Endothelial cell of umbilical vein (primary cell): ENCODE measurements around the gene CERKL. TPM values are rescaled to one million over a fixed set of nuclear protein-coding genes. Genes with fewer than 3 reads are reported as not detected.

Source experiments
- BruUV-seq: library from RNA; stranded (reverse); fragments of 400-500 nt; replicated peaks from 2 replicates; lab custom pipeline; 2021; lab: Mats Ljungman, UMichigan
- CTCF ChIA-PET: fragments of 300-600, 350-600 bp; sonication (Branson Sonifier 250); formaldehyde crosslinking; loops from one replicate; lab custom pipeline; 2021; ENCODE audit warnings: antibody characterized with exemption, inconsistent platforms; lab: Charles Lee
- POLR2A ChIA-PET: fragments of 300-600, 350-600 bp; sonication (Branson Sonifier 250); formaldehyde crosslinking; loops from one replicate; lab custom pipeline; 2021; ENCODE audit warnings: antibody characterized with exemption, inconsistent platforms; lab: Charles Lee
- DNase-seq: peaks from one replicate; pipeline ENCODE4 v3.0.0-alpha.2; 2011; ENCODE audit warnings: low read depth, low spot score
- FAIRE-seq: peaks from 2 replicates; lab custom pipeline; 2011; peaks lifted over from hg19 to GRCh38; lab: Jason Lieb, UNC
- H2AFZ ChIP-seq: 2 replicates; pipeline ENCODE4 v1.6.0; 2012; ENCODE audit warnings: low read depth, low read length, control low read depth, inconsistent platforms
- H3K27ac ChIP-seq: 2 replicates; pipeline ENCODE4 v1.5.1; 2011; ENCODE audit warnings: low read depth, mild to moderate bottlenecking, control low read depth, low read length, moderate library complexity; ENCODE audit not compliant: insufficient read depth
- H3K27me3 ChIP-seq, 2 experiments: 2 replicates each; pipeline versions ENCODE4 v1.6.0 to v1.6.1; 2011; ENCODE audit warnings: low read length in 2 of 2, mixed read lengths in 1 of 2; ENCODE audit not compliant: control insufficient read depth in 2 of 2, insufficient read depth in 2 of 2
- H3K36me3 ChIP-seq, 2 experiments: 2 replicates in 1 of 2; 3 replicates in 1 of 2; pipeline ENCODE4 v1.5.1; 2011; ENCODE audit warnings: low read length in 2 of 2, mild to moderate bottlenecking in 1 of 2, moderate library complexity in 1 of 2; ENCODE audit not compliant: control insufficient read depth in 2 of 2, insufficient read depth in 2 of 2; ENCODE audit errors: extremely low read depth in 1 of 2
- H3K4me1 ChIP-seq: 3 replicates; pipeline ENCODE4 v1.5.1; 2011; ENCODE audit warnings: mild to moderate bottlenecking, low read length; ENCODE audit not compliant: control insufficient read depth, insufficient read depth; ENCODE audit errors: extremely low read depth
- H3K4me2 ChIP-seq: 2 replicates; pipeline ENCODE4 v1.6.1; 2011; ENCODE audit warnings: low read length, control low read depth, mixed read lengths; ENCODE audit not compliant: insufficient read depth
- H3K4me3 ChIP-seq, 3 experiments: fragments of 200-600 bp in 1 of 3; sonication (generic), shearing (Covaris generic) in 1 of 3; replicated peaks in 1 of 3; 2 replicates each; pipeline ENCODE4 v1.5.1; 2011 to 2016; ENCODE audit warnings: control low read depth in 3 of 3, low read length in 3 of 3, mild to moderate bottlenecking in 2 of 3, inconsistent platforms in 1 of 3, low read depth in 1 of 3, moderate library complexity in 1 of 3; ENCODE audit not compliant: insufficient read depth in 1 of 3
- H3K79me2 ChIP-seq: 2 replicates; pipeline ENCODE4 v1.6.0; 2012; ENCODE audit warnings: low read length, inconsistent platforms; ENCODE audit not compliant: control insufficient read depth, insufficient read depth
- H3K9ac ChIP-seq: replicated peaks from 2 replicates; pipeline ENCODE3; 2011; ENCODE audit warnings: low read length, control low read depth; ENCODE audit not compliant: insufficient read depth; ENCODE audit errors: extremely low read depth
- H3K9me1 ChIP-seq: replicated peaks from 3 replicates; pipeline ENCODE4 v1.6.0; 2011; ENCODE audit warnings: mild to moderate bottlenecking, low read length; ENCODE audit not compliant: control insufficient read depth, insufficient read depth; ENCODE audit errors: extremely low read depth
- H3K9me3 ChIP-seq: replicated peaks from 2 replicates; pipeline ENCODE4 v1.5.1; 2012; ENCODE audit warnings: low read length, inconsistent platforms; ENCODE audit not compliant: control insufficient read depth, insufficient read depth
- H4K20me1 ChIP-seq: replicated peaks from 2 replicates; pipeline ENCODE3; 2011; ENCODE audit warnings: mild to moderate bottlenecking, low read length; ENCODE audit not compliant: control insufficient read depth, insufficient read depth; ENCODE audit errors: extremely low read depth
- CTCF ChIP-seq, 2 donors: IDR thresholded peaks; 1 replicate in 1 of 2; 2 replicates in 1 of 2; pipeline ENCODE4 v1.5.1; 2011; ENCODE audit warnings: low read length in 2 of 2, mild to moderate bottlenecking in 2 of 2, moderate library complexity in 2 of 2, control low read depth in 1 of 2, inconsistent platforms in 1 of 2, low read depth in 1 of 2; ENCODE audit not compliant: insufficient read depth in 1 of 2; ENCODE audit errors: extremely low read depth in 1 of 2
- EZH2 ChIP-seq: IDR thresholded peaks from 2 replicates; pipeline ENCODE4 v1.6.1; 2012; ENCODE audit warnings: borderline replicate concordance, low read depth, mild to moderate bottlenecking, moderate library complexity, low read length, inconsistent platforms; ENCODE audit not compliant: severe bottlenecking
- FOS ChIP-seq: IDR thresholded peaks from 2 replicates; pipeline ENCODE4 v1.6.1; 2011; ENCODE audit warnings: mild to moderate bottlenecking, low read length, moderate library complexity, borderline replicate concordance; ENCODE audit not compliant: insufficient read depth
- GATA2 ChIP-seq: IDR thresholded peaks from 2 replicates; pipeline ENCODE4 v1.7.0; 2011; ENCODE audit warnings: low read depth, mild to moderate bottlenecking, moderate library complexity, mixed read lengths, low read length; ENCODE audit not compliant: insufficient read length, insufficient read depth
- JUN ChIP-seq: IDR thresholded peaks from 2 replicates; pipeline ENCODE4 v1.6.1; 2011; ENCODE audit warnings: borderline replicate concordance, low read depth; ENCODE audit not compliant: insufficient read length, insufficient read depth
- MAX ChIP-seq: IDR thresholded peaks from 2 replicates; pipeline ENCODE4 v1.6.1; 2011; ENCODE audit not compliant: insufficient read depth, insufficient read length
- MYC ChIP-seq: IDR thresholded peaks from one replicate; pipeline ENCODE4 v1.6.1; 2011; ENCODE audit warnings: mild to moderate bottlenecking, low read depth, low read length
- POLR2A ChIP-seq: IDR thresholded peaks from 2 replicates; pipeline ENCODE4 v1.6.1; 2012; ENCODE audit warnings: low read depth, mild to moderate bottlenecking, control low read depth, low read length
- POLR2AphosphoS5 ChIP-seq: IDR thresholded peaks from 2 replicates; pipeline ENCODE4 v1.6.1; 2012; ENCODE audit warnings: low read depth, mild to moderate bottlenecking, control low read depth, low read length, moderate library complexity; ENCODE audit not compliant: insufficient read depth
- dilution Hi-C: fragments of 300-500 bp; cut with MboI; formaldehyde crosslinking; loops from one replicate; pipeline ENCODE4 v1.15.0; 2019; ENCODE audit warnings: low sequenced_read_pairs; ENCODE audit not compliant: extremely low pct_ligation_motif_present
- intact Hi-C: fragments of 100-400 bp; cut with micrococcal nuclease; formaldehyde crosslinking; loops from one replicate; pipeline ENCODE4 v1.10.0; 2022
- polyA plus RNA-seq, 4 experiments: library from polyadenylated mRNA; depleted of rRNA in 3 of 4; stranded (reverse) in 3 of 4; unstranded in 1 of 4; fragments of >200 nt; gene quantifications; 2 replicates each; pipeline versions ENCODE4 v1.2.1 to v1.2.3, GENCODE V29; 2011 to 2012; ENCODE audit warnings: missing spikeins in 1 of 4
- total RNA-seq: library from RNA; stranded (reverse); gene quantifications from 2 replicates; pipeline ENCODE4 v1.2.3, GENCODE V29; 2021

CERKL gene
- total and polyA plus RNA-seq, 2 donors (not counting 3 experiments of a cell fraction or from before 2014, with no cell fraction given), result not detected

- H3K79me2 ChIP-seq, result no peaks in the 10 kb centered on the region
- DNase-seq (peak; percentile 15), FAIRE-seq (no peak)
- no peak overlapping the region for H3K4me2 ChIP-seq
- ChIA-PET POLR2A (no interaction called here), CTCF (interaction anchor here (0.8 to 4.5 kb wide), 9 partner anchors 11 to 1447 kb away, joined by 3 to 107 read pairs (median 5); no protein-coding TSS in a partner anchor)
- H3K9me1 ChIP-seq, result no peaks in the 10 kb centered on the region
- no peaks in the 10 kb centered on the region for H4K20me1 ChIP-seq
- dilution Hi-C loops (no loop called here), intact Hi-C loops (loop anchor here (5.0 kb wide), 1 partner anchor 331 kb away; no protein-coding TSS in a partner anchor)
- no TSS peak for BruUV-seq
- H2AFZ ChIP-seq, result no peak overlapping the region
- H3K36me3 ChIP-seq, result no peaks in the 10 kb centered on the region
- TF ChIP-seq EZH2 (no peak), CTCF (IDR thresholded peaks at IDR 0.05; ENCODE audit: extremely low read depth in 1 of 2, insufficient read depth in 1 of 2, low read depth in 1 of 2, low read length in 2 of 2) (no peak), MYC (no peak), POLR2AphosphoS5 (no peak), JUN (no peak), FOS (no peak), GATA2 (no peak), POLR2A (no peak), MAX (no peak)
- no peak overlapping the region for H3K27ac ChIP-seq
- no peak overlapping the region for H3K4me3 ChIP-seq
- no peaks in the 10 kb centered on the region for H3K9me3 ChIP-seq
- no peaks in the 10 kb centered on the region for H3K4me1 ChIP-seq
- H3K27me3 ChIP-seq, result peaks cover 0 to 5% of the 10 kb centered on the region in 2 experiments
- H3K9ac ChIP-seq, result no peak overlapping the region
These were observed 85.9 kb downstream of the CERKL start for GRCh38 chr2:181570833-181571661.
